Spinal cord (tissue), 10 donors: ENCODE data around the gene CAPN9. TPM values are rescaled to one million over a fixed set of nuclear protein-coding genes. Genes with fewer than 3 reads are reported as not detected.
A peak's percentile ranks its signal among the peaks of the same experiment; 100 is the strongest.

Experiments
- DNase-seq, 6 donors: peaks; one replicate each; pipeline versions ENCODE4 v3.0.0 to v3.0.0-alpha.2; 2013 to 2015; ENCODE audit warnings: low spot score in 6 of 6, low read depth in 4 of 6
- H3K27ac ChIP-seq: one replicate; pipeline ENCODE4 v1.5.1; 2013; ENCODE audit warnings: low read depth, low read length, control low read depth
- H3K27me3 ChIP-seq: one replicate; pipeline ENCODE4 v1.6.1; 2013; ENCODE audit warnings: low read length; ENCODE audit not compliant: control insufficient read depth, insufficient read depth
- H3K36me3 ChIP-seq: one replicate; pipeline ENCODE4 v1.6.1; 2013; ENCODE audit warnings: low read length; ENCODE audit not compliant: control insufficient read depth, insufficient read depth
- H3K4me1 ChIP-seq: one replicate; pipeline ENCODE4 v1.6.1; 2013; ENCODE audit warnings: low read length; ENCODE audit not compliant: control insufficient read depth, insufficient read depth
- H3K4me3 ChIP-seq: one replicate; pipeline ENCODE4 v1.5.1; 2013; ENCODE audit warnings: low read depth, low read length, control low read depth
- H3K9me3 ChIP-seq: one replicate; pipeline ENCODE4 v1.6.1; 2013; ENCODE audit warnings: low read length; ENCODE audit not compliant: control insufficient read depth, insufficient read depth
- WGBS: methylation state at CpG from one replicate; pipeline ENCODE4 v1.1.5; 2013; ENCODE audit warnings: missing lambda C conversion rate; ENCODE audit not compliant: insufficient coverage; 5-methylcytosine and 5-hydroxymethylcytosine counted together
- polyA plus RNA-seq, 2 donors: library from polyadenylated mRNA; unstranded; fragments of 120-200 nt; gene quantifications; one replicate each; pipeline ENCODE4 v1.2.1, GENCODE V29; 2013; ENCODE audit not compliant: insufficient read length in 2 of 2
- total RNA-seq, 2 donors: library from RNA; depleted of rRNA in 1 of 2; stranded (reverse); fragments of 120-200 nt in 1 of 2; fragments of >200 nt in 1 of 2; gene quantifications; one replicate each; pipeline versions ENCODE4 v1.2.3 to v1.2.4, GENCODE V29; 2013 to 2014
- donor health status: healthy.

The CAPN9 gene
- total and polyA plus RNA-seq, 4 donors, result 0.20 to 1.6 (median 0.43) TPM

- peak overlapping the region; percentile 45 for H3K27ac ChIP-seq
- no peaks in the 10 kb centered on the region for H3K36me3 ChIP-seq
- H3K4me1 ChIP-seq, result peaks cover 32% of the 10 kb centered on the region
- H3K4me3 ChIP-seq, result no peak overlapping the region
- H3K27me3 ChIP-seq, result no peaks in the 10 kb centered on the region
- WGBS, result 71% methylated on average over 9 of the region's 9 CpGs
- DNase-seq, result no peak
- no peaks in the 10 kb centered on the region for H3K9me3 ChIP-seq
Measured at GRCh38 chr1:230793463-230793745, 46.2 kb downstream of the CAPN9 start.

GRCh38 chr1:230794431-230794830 lies 47.2 kb downstream of the CAPN9 start:
- H3K9me3 ChIP-seq, result no peaks in the 10 kb centered on the region
- 35% methylated on average over 4 of the region's 5 CpGs for WGBS
- no peak overlapping the region for H3K27ac ChIP-seq
- H3K27me3 ChIP-seq, result no peaks in the 10 kb centered on the region
- peaks cover 38% of the 10 kb centered on the region for H3K4me1 ChIP-seq
- peak in 2 of 6 donors; percentile 80 to 85 for DNase-seq
- no peaks in the 10 kb centered on the region for H3K36me3 ChIP-seq
- no peak overlapping the region for H3K4me3 ChIP-seq

GRCh38 chr1:230794871-230795605 lies 47.9 kb downstream of the CAPN9 start:
- Histone ChIP-seq H3K4me1 (peaks cover 38% of the 10 kb centered on the region), H3K4me3 (no peak overlapping the region), H3K27ac (no peak overlapping the region), H3K36me3 (no peaks in the 10 kb centered on the region), H3K9me3 (no peaks in the 10 kb centered on the region), H3K27me3 (no peaks in the 10 kb centered on the region)
- no peak for DNase-seq
- 93% methylated on average over 16 of the region's 19 CpGs for WGBS

- Histone ChIP-seq H3K4me3 (no peak overlapping the region), H3K36me3 (no peaks in the 10 kb centered on the region), H3K4me1 (peaks cover 41% of the 10 kb centered on the region), H3K27me3 (no peaks in the 10 kb centered on the region), H3K27ac (no peak overlapping the region), H3K9me3 (no peaks in the 10 kb centered on the region)
- no peak for DNase-seq
- WGBS, result no CpG with 5 or more reads among the region's 2 CpGs
Measured at GRCh38 chr1:230796626-230797025, 49.4 kb downstream of the CAPN9 start.

GRCh38 chr1:230797376-230797920 lies 50.3 kb downstream of the CAPN9 start:
- peaks cover 41% of the 10 kb centered on the region for H3K4me1 ChIP-seq
- peak overlapping the region; percentile 76 for H3K27ac ChIP-seq
- no peak overlapping the region for H3K4me3 ChIP-seq
- no peaks in the 10 kb centered on the region for H3K36me3 ChIP-seq
- DNase-seq, result no peak
- 85% methylated on average over 11 of the region's 13 CpGs for WGBS
- H3K9me3 ChIP-seq, result no peaks in the 10 kb centered on the region
- no peaks in the 10 kb centered on the region for H3K27me3 ChIP-seq

- H3K27ac ChIP-seq, result peak overlapping the region; percentile 76
- H3K27me3 ChIP-seq, result no peaks in the 10 kb centered on the region
- H3K36me3 ChIP-seq, result no peaks in the 10 kb centered on the region
- DNase-seq, result peak; percentile 62 to 91 (median 66)
- H3K4me1 ChIP-seq, result peaks cover 41% of the 10 kb centered on the region
- 8% methylated on average over 2 of the region's 7 CpGs for WGBS
- H3K4me3 ChIP-seq, result no peak overlapping the region
- no peaks in the 10 kb centered on the region for H3K9me3 ChIP-seq
Measured at GRCh38 chr1:230797942-230798365, 50.8 kb downstream of the CAPN9 start.

GRCh38 chr1:230798491-230798890 lies 51.3 kb downstream of the CAPN9 start:
- Histone ChIP-seq H3K36me3 (no peaks in the 10 kb centered on the region), H3K27ac (peak overlapping the region; percentile 76), H3K9me3 (no peaks in the 10 kb centered on the region), H3K4me1 (peaks cover 36% of the 10 kb centered on the region), H3K27me3 (no peaks in the 10 kb centered on the region), H3K4me3 (no peak overlapping the region)
- WGBS, result 100% methylated on average over 2 of the region's 5 CpGs
- DNase-seq, result no peak

GRCh38 chr1:230800891-230801840 lies 54.0 kb downstream of the CAPN9 start:
- no peak overlapping the region for H3K27ac ChIP-seq
- peak in 1 of 6 donors; percentile 52 for DNase-seq
- no peaks in the 10 kb centered on the region for H3K36me3 ChIP-seq
- H3K4me3 ChIP-seq, result no peak overlapping the region
- no peaks in the 10 kb centered on the region for H3K9me3 ChIP-seq
- WGBS, result 91% methylated on average over 7 of the region's 9 CpGs
- peaks cover 19% of the 10 kb centered on the region for H3K4me1 ChIP-seq
- H3K27me3 ChIP-seq, result no peaks in the 10 kb centered on the region

GRCh38 chr1:230804396-230804795 lies 57.2 kb downstream of the CAPN9 start:
- Histone ChIP-seq H3K4me3 (no peak overlapping the region), H3K4me1 (peaks cover 26% of the 10 kb centered on the region), H3K36me3 (no peaks in the 10 kb centered on the region), H3K27ac (no peak overlapping the region), H3K9me3 (no peaks in the 10 kb centered on the region), H3K27me3 (no peaks in the 10 kb centered on the region)
- WGBS, result 80% methylated on average over 1 of the region's 2 CpGs
- DNase-seq, result peak in 1 of 6 donors; percentile 33
